ENCODE data around the gene GPR34.
"Not testable (repeated sequence)": the region's sequence is repeated elsewhere in the genome, so short reads cannot be mapped to it uniquely, and the experiment has no call there.

The GPR34 gene

GRCh38 chrX:41693024-41693423 lies 4.3 kb downstream of the GPR34 start:
- no peak for DNase-seq (ENCODE audit: low read depth in 1 of 2, low spot score in 1 of 2)

GRCh38 chrX:41695426-41695825 lies 6.7 kb downstream of the GPR34 start:
- no peak for DNase-seq (ENCODE audit: low read depth in 1 of 2, low spot score in 1 of 2)

DNA sequence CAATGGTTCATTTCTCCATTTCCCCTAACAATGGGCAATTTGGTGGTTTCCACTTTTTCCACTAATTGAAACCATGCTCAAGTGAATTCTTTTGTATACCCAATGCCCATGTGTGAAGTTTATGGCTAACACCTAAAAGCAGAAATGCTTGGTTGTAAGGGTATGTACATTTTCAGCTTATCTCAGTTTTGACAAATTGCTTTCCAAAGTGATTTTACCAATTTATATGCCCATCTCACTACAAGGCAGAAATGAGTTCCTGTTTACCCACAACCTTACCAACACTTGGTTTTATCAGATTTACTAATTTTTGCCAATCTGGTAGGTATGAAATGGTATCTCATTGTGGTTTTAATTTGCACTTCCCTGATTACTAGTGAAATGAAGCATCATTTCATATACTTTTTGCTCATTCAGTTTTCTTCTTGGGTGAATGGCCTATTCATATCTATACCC lies 14.8 kb downstream of the GPR34 start:
- DNase-seq (ENCODE audit: low read depth in 1 of 2, low spot score in 1 of 2): no peak

DNA sequence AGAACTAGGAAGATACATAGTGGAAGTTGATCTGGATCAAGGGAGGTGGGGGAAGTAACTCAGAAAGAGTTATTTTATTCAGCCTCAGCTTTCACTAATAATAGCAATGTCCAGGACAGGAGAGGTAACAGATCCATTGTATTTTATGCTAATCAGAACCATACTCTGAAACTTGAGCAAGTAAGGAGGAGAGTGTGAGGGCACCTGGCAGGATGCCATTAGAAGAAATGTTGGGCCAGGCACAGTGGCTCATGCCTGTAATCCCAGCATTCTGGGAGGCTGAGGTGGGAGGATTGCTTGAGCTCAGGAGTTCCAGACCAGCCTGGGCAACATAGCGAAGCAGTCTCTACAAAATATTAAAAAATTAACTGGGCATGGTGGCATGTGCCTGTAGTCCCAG lies 16.3 kb downstream of the GPR34 start:
- DNase-seq (ENCODE audit: low read depth in 1 of 2, low spot score in 1 of 2): no peak

DNA sequence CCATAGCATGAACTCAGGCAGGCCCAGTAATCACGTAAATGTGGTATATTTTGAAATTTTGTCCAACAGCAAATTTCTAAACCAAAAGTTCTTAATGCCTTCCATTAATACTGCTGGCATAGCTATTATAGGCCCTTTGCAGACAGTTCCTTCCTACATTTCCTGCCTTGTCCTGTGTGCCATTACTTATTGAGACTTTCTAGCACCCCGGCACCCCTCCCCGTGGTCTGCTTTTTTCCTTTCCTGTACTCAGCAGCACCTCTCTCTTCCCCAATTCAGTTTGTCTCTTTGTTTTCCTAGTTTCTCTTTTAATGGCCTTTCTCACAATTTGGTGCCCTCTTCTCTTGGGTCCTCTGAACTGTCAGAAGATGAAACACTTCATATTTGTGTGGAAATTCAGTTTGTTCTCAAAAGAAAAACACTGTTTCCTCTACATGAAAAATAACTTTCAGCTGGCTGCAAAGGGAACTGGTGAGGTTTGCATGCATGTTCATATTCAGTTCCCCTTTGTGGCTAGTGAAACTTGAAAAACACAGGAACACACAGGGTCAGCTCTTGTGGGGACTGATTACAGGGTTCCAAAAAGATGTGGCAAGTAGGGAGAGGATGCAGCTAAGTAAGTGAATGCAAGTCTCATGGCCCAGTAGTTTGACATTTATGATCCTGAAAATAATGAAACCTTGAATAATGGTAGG lies 17.1 kb downstream of the GPR34 start:
- no peak for DNase-seq (ENCODE audit: low read depth in 1 of 2, low spot score in 1 of 2)

DNA sequence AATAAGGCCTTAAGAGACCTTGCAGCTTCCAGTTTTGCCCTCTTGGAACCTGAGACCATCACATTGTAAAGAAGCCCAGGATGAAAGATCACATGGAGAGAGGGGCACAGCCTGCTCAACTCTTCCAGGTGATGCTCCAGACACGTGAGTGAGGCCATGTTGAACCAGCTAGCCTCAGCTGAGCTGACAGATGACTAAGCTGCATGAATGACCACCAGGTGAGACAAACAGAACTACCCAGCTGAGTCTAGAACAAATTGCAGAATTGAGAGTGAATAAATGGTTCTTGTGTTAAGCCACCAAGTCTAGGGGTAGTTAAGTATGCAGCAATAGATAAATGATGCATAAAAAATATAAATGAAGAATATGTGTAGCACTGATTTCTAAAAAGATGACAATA lies 18.4 kb downstream of the GPR34 start:
- DNase-seq (ENCODE audit: low read depth in 1 of 2, low spot score in 1 of 2): no peak

DNA sequence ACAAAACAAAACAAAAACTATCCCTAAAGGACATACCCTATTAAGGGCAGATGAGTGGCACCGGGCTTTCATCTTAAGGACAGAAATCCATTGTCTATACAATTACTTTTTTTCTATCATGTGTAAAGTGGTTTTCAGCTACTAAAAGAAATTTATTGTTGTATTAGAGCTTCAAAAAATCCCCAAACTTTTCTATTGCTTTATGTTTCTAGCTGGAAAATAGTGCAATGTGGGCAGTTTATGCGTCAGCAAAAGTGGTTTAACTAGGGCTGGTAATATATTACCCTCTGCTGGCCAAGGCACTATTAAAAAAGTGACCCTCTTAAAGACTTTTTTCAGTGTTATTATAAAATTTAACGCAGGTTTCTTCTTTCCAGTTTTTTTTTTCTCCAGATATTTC lies 19.7 kb downstream of the GPR34 start:
- no peak for DNase-seq (ENCODE audit: low read depth in 1 of 2, low spot score in 1 of 2)

DNA sequence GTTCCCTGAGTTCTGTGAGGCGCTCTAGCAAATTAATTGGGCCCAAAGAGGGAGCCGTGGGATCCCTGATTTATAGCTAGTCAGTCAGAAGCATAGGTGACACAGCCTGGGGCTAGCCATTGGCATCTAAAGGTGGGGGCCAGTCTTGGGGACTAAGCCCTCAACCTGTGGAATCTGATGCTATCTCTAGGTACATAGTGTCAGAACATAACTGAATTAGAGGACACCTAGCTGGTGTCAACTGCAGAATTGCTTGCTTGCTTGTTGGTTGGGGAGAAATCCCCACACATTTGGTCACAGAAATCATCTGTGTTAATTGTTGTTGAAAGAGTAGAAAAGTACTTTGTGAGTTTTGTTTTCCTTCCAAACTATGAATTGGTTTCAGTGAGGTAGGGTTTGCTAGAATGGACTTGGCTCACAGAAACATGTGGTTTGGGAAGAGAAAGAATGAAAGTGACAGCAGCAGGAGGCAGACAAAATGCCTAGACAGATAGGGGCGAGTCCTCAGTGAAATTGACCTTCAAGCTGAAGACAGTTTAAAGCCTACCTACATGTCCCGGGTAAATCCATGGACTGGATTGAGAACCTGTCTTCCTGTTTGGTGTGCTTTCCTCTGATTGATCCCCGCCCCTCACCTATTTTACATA lies 22.4 kb downstream of the GPR34 start:
- no peak for DNase-seq (ENCODE audit: low read depth in 1 of 2, low spot score in 1 of 2)

GRCh38 chrX:41716222-41716621 lies 27.4 kb downstream of the GPR34 start:
- DNase-seq (ENCODE audit: low read depth in 1 of 2, low spot score in 1 of 2): no peak

DNA sequence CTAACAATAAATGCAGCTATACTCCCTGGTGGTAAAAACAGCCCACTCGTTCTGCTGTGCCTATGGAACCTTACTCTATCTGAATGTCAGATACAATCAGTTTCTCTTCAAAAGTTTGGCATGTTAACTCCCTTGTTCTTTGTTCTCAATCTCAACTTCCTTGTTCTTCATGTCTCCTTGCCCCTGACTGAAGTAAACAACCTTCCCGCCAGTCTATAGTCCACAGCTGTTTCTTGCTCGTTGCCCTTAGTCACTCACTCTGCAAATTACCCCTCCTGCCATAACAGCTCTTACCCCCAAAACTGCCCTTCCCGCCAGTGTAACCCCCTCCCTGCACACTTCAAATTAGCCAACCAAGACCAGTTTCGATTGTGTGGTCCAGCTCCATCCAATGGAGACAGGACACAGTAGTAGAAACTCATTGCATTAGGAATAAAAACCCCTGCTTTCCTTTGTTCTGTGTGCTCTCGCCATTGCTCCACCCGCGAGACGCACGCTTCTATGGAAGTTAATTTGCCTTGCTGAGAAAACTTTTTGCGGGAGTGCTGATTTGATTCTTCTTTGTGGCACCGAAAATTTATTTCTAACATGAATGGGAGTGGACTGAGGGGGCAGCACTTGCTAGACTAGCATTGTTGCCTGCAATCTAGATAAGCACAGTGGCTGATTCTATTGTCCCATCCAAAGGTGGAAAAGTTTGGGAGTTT lies 28.1 kb downstream of the GPR34 start:
- DNase-seq (ENCODE audit: low read depth in 1 of 2, low spot score in 1 of 2): no peak

- no peak for DNase-seq (ENCODE audit: low read depth in 1 of 2, low spot score in 1 of 2)
Observed at GRCh38 chrX:41718481-41719235, 29.9 kb downstream of the GPR34 start.

DNA sequence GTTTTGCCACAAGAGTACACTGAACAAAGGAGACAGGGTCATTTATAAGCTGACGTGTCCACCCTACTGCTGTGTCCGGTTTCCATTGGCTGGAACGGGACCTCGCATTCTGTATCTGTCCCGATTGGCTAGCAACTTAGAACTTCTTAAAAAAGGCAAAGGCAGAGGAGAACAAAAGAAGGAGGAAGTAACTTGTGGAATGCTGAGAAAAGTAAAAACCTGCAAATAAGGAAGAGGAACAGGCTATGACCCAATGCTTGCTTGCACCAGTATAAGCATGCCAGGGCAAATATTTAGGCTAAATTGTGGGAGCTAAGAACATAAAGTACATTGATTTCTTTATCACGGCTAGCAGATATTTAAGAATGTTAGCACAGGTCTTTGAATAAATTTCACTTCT lies 30.8 kb downstream of the GPR34 start:
- not testable (repeated sequence) for DNase-seq (ENCODE audit: low read depth in 1 of 2, low spot score in 1 of 2)

- peak in 1 of 2 donors; percentile 7 for DNase-seq (ENCODE audit: low read depth in 1 of 2, low spot score in 1 of 2)
Observed at GRCh38 chrX:41720125-41720779, 31.5 kb downstream of the GPR34 start.

DNA sequence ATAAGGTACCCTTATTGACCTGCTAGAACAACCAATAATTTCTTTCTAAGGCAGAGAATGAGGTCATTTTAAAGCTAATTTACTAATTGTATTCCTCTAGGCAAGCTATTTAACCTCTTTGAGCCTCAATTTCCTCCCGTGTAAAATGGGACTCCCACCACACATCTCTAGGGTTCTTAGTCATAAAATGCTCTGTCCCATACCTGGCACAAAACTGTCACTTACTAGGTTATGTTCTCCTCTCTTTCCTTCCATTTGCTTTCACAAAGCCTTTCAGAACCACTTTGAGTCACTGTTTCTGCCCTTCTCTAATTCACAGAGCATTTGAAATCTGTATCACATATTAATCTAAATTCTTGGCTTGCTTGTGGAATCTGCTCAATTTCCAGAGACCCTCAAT lies 32.8 kb downstream of the GPR34 start:
- DNase-seq (ENCODE audit: low read depth in 1 of 2, low spot score in 1 of 2): no peak

DNA sequence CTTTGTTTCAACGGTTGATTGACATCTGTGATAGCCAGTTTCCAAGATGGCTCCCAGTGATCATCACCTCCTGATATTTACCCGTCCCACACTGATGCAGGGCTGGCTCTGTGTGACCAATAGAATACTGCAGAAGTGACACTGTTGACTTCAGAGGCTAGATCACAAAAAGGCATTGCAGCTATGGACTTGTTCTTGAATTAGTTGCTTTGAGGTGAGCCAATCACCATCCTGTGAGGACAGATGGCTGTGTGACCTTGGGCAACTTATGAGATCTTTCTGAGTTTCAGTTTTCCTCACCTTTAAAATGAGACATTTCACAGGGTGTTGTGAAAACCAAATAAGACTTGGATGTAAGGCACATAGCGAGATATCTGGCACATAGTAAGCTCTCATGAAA lies 33.4 kb downstream of the GPR34 start:
- DNase-seq (ENCODE audit: low read depth in 1 of 2, low spot score in 1 of 2): no peak

DNA sequence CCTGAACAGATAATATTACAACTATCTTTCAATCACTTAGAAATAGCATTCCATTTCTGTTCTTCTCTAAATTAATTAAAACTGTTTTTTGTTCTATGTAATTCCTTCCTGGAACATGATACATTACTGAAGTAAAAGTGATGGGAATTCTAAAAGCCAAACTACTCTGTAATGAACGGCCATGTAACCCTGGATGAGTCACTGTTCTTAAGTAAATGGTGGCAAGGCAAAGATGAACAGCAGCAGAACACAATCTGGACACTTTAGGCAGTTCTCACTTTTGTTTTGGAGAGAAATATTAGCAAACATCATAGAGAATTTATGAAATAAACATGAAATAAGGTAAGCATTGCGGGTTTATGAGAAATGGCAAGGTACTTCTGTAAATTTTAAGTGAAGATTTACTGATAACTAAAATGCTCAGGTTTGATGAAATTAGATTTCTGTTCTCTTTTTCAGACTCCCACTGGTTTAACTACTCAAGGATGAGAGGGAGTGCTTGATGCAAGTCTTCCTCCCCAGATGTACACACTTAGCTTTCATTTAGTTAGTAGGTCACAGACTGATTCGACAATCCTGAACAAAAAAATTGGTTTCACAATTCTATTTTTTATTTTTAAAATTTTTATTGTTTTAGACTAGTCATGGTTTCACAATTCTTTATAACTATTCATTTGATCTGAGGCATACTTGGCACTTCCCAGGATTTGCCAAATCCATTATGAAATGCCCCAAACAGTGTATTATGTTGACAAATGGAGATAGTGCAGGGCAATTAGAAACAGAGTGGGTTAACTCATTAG lies 34.2 kb downstream of the GPR34 start:
- no peak for DNase-seq (ENCODE audit: low read depth in 1 of 2, low spot score in 1 of 2)

- DNase-seq (ENCODE audit: low read depth in 1 of 2, low spot score in 1 of 2): no peak
Observed at GRCh38 chrX:41723826-41724225, 35.1 kb downstream of the GPR34 start, which contains the start of gene GPR82. Gene GPR82 (plus strand): TSS chrX:41724181. CDS start chrX:41727027, 2,846 bp downstream.

GRCh38 chrX:41728125-41728524 lies 39.4 kb downstream of the GPR34 start:
- no peak for DNase-seq (ENCODE audit: low read depth in 1 of 2, low spot score in 1 of 2)

DNA sequence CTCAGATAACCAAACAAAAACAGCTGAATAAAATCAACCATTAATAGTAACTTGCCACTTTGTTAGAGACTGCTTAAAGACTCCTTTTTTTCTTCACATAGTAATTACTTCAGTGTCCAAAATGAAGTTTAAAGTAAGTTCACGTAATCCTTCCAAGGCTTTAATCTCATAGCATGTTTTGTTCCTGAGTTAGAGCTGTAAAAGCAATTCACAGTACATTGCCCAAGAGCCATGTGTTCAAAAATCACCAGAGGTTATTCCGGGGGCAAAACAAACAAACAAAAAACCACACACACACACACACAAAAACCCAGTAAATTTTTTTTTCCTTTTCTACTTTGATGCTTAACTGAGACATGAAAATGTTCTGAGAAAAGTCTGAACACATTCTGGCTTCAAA lies 41.3 kb downstream of the GPR34 start:
- no peak for DNase-seq (ENCODE audit: low read depth in 1 of 2, low spot score in 1 of 2)

GRCh38 chrX:41732260-41732659 lies 43.5 kb downstream of the GPR34 start:
- DNase-seq (ENCODE audit: low read depth in 1 of 2, low spot score in 1 of 2): no peak
